Neural cell (in vitro differentiated cells): Measurements from ENCODE around the gene HYLS1. TPM values are rescaled to one million over a fixed set of nuclear protein-coding genes. Genes with fewer than 3 reads are reported as not detected.

ENCODE experiments used
- H2AFZ ChIP-seq: fragments of 200-600, 300-800 bp; sonication (generic), shearing (Covaris generic); 2 replicates; pipeline ENCODE4 v1.6.0; 2014; ENCODE audit warnings: low read depth, mild to moderate bottlenecking, antibody characterized with exemption, low read length, moderate library complexity
- H3F3A ChIP-seq: fragments of 200-600 bp; shearing (Covaris generic); 2 replicates; pipeline ENCODE4 v1.6.1; 2016; ENCODE audit warnings: mild to moderate bottlenecking, moderate library complexity, mixed read lengths, antibody characterized with exemption, low read length; ENCODE audit not compliant: insufficient read depth, poor library complexity, severe bottlenecking
- H3K27ac ChIP-seq: fragments of 200-600, 300-800 bp; sonication (generic), shearing (Covaris generic); 2 replicates; pipeline ENCODE4 v1.5.1; 2014; ENCODE audit warnings: mild to moderate bottlenecking, low read length, moderate library complexity
- H3K27me3 ChIP-seq: fragments of 300-800, 200-600 bp; sonication (generic), shearing (Covaris generic); 2 replicates; pipeline ENCODE4 v1.6.0; 2014; ENCODE audit warnings: mild to moderate bottlenecking, low read depth, low read length, moderate library complexity; ENCODE audit not compliant: insufficient read depth
- H3K36me3 ChIP-seq: fragments of 300-800, 200-600 bp; sonication (generic), shearing (Covaris generic); 2 replicates; pipeline ENCODE4 v1.5.1; 2014; ENCODE audit warnings: mild to moderate bottlenecking, antibody characterized with exemption, low read length, moderate library complexity; ENCODE audit not compliant: insufficient read depth
- H3K4me2 ChIP-seq: fragments of 300-800, 200-600 bp; sonication (generic), shearing (Covaris generic); 2 replicates; pipeline ENCODE4 v1.6.0; 2014; ENCODE audit warnings: mild to moderate bottlenecking, low read length
- H3K4me3 ChIP-seq: fragments of 300-800, 200-600 bp; sonication (generic), shearing (Covaris generic); 2 replicates; pipeline ENCODE4 v1.5.1; 2014; ENCODE audit warnings: mild to moderate bottlenecking, low read length, moderate library complexity
- H3K79me2 ChIP-seq: fragments of 200-600 bp; shearing (Covaris generic); replicated peaks from 2 replicates; pipeline ENCODE4 v1.6.0; 2014; ENCODE audit warnings: mild to moderate bottlenecking, low read length, moderate library complexity; ENCODE audit not compliant: insufficient read depth
- H3K9ac ChIP-seq: fragments of 300-800, 200-600 bp; sonication (generic), shearing (Covaris generic); 2 replicates; pipeline ENCODE4 v1.6.1; 2016; ENCODE audit warnings: mild to moderate bottlenecking, low read length, mixed read lengths
- H3K9me2 ChIP-seq: fragments of 200-600 bp; shearing (Covaris generic); 2 replicates; pipeline ENCODE4 v1.6.1; 2016; ENCODE audit warnings: mild to moderate bottlenecking, low read length, mixed read lengths; ENCODE audit not compliant: insufficient read depth
- H3K9me3 ChIP-seq: fragments of 200-600, 300-800 bp; sonication (generic), shearing (Covaris generic); 2 replicates; pipeline ENCODE4 v1.6.1; 2016; ENCODE audit warnings: mild to moderate bottlenecking, mixed run types, low read length, moderate library complexity, mixed read lengths
- H4K20me1 ChIP-seq: fragments of 200-600 bp; shearing (Covaris generic); 2 replicates; pipeline ENCODE4 v1.6.1; 2016; ENCODE audit warnings: mild to moderate bottlenecking, mixed run types; ENCODE audit not compliant: insufficient read depth
- EP300 ChIP-seq: fragments of 450-650 bp; conservative IDR thresholded peaks from 2 replicates; pipeline ENCODE4 v1.6.1; 2014; ENCODE audit warnings: antibody characterized with exemption, mild to moderate bottlenecking, moderate library complexity; ENCODE audit not compliant: poor library complexity, severe bottlenecking
- EZH2 ChIP-seq: fragments of 200-600, 300-800 bp; shearing (Covaris generic), sonication (generic); IDR thresholded peaks from 2 replicates; pipeline ENCODE4 v1.6.1; 2014; ENCODE audit warnings: antibody characterized with exemption, low read length, borderline replicate concordance, mild to moderate bottlenecking; ENCODE audit not compliant: insufficient read depth, poor library complexity, severe bottlenecking
- MXI1 ChIP-seq: fragments of 450-650 bp; conservative IDR thresholded peaks from 2 replicates; pipeline ENCODE4 v1.6.1; 2014; ENCODE audit warnings: antibody characterized with exemption, mild to moderate bottlenecking; ENCODE audit not compliant: poor library complexity, severe bottlenecking
- POLR2AphosphoS5 ChIP-seq: IDR thresholded peaks from 2 replicates; pipeline ENCODE4 v1.6.1; 2012
- RAD21 ChIP-seq: fragments of 450-650 bp; conservative IDR thresholded peaks from 2 replicates; pipeline ENCODE4 v1.6.1; 2014; ENCODE audit warnings: antibody characterized with exemption, mild to moderate bottlenecking, moderate library complexity
- SMC3 ChIP-seq: fragments of 450-650 bp; conservative IDR thresholded peaks from 2 replicates; pipeline ENCODE4 v1.6.1; 2014; ENCODE audit warnings: antibody characterized with exemption, mild to moderate bottlenecking, moderate library complexity; ENCODE audit not compliant: poor library complexity
- TAF1 ChIP-seq: IDR thresholded peaks from 2 replicates; pipeline ENCODE4 v1.6.1; 2012; ENCODE audit warnings: low read depth
- polyA plus RNA-seq: library from polyadenylated mRNA; depleted of rRNA; stranded (reverse); fragments of >200 nt; gene quantifications from 2 replicates; pipeline ENCODE4 v1.2.3, GENCODE V29; 2014
- TF ChIP-seq, protein P1 (sequence below): IDR thresholded peaks from 2 replicates; pipeline ENCODE4 v1.6.1; 2012; ENCODE audit warnings: borderline replicate concordance
- TF ChIP-seq, protein P2 (sequence below): fragments of 450-650 bp; IDR thresholded peaks from 2 replicates; pipeline ENCODE4 v1.5.1; 2014; ENCODE audit warnings: antibody characterized with exemption, mild to moderate bottlenecking, moderate library complexity; ENCODE audit not compliant: poor library complexity, severe bottlenecking

The HYLS1 gene
- polyA plus RNA-seq, 1 donor from 2014 or later, result 6.0 TPM

DNA sequence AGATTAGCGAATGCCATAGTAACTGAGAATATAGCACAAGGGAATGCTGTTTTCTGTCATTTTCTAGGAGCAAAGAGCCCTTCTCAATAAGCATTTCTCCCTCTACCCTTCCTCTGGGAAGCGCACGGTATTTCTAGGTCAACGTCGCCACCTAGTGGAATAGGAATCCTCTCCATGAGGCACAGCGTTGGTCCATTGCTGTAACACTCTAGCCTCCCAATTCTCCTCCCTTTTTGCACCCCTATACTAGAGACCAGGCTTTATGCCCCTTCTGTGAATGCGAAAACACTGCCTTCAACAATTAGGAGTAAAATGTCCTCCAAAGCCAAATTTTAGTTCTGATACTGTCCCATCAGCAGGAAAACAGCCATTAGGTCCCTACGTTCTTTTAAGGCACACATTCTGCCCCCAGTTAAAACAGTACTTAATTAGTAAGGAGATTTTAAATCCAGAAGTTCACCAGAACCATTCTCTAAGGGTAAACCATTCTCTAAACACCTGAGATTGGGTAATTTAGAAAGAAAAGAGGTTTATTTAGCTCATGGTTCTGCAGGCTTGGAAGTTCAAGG is 12.8 kb upstream of the HYLS1 start:
- TF ChIP-seq, protein P1, sequence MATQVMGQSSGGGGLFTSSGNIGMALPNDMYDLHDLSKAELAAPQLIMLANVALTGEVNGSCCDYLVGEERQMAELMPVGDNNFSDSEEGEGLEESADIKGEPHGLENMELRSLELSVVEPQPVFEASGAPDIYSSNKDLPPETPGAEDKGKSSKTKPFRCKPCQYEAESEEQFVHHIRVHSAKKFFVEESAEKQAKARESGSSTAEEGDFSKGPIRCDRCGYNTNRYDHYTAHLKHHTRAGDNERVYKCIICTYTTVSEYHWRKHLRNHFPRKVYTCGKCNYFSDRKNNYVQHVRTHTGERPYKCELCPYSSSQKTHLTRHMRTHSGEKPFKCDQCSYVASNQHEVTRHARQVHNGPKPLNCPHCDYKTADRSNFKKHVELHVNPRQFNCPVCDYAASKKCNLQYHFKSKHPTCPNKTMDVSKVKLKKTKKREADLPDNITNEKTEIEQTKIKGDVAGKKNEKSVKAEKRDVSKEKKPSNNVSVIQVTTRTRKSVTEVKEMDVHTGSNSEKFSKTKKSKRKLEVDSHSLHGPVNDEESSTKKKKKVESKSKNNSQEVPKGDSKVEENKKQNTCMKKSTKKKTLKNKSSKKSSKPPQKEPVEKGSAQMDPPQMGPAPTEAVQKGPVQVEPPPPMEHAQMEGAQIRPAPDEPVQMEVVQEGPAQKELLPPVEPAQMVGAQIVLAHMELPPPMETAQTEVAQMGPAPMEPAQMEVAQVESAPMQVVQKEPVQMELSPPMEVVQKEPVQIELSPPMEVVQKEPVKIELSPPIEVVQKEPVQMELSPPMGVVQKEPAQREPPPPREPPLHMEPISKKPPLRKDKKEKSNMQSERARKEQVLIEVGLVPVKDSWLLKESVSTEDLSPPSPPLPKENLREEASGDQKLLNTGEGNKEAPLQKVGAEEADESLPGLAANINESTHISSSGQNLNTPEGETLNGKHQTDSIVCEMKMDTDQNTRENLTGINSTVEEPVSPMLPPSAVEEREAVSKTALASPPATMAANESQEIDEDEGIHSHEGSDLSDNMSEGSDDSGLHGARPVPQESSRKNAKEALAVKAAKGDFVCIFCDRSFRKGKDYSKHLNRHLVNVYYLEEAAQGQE, result no peak
- TF ChIP-seq RAD21, result peak; percentile 91
- no peak for TF ChIP-seq POLR2AphosphoS5
- TF ChIP-seq, protein P2, sequence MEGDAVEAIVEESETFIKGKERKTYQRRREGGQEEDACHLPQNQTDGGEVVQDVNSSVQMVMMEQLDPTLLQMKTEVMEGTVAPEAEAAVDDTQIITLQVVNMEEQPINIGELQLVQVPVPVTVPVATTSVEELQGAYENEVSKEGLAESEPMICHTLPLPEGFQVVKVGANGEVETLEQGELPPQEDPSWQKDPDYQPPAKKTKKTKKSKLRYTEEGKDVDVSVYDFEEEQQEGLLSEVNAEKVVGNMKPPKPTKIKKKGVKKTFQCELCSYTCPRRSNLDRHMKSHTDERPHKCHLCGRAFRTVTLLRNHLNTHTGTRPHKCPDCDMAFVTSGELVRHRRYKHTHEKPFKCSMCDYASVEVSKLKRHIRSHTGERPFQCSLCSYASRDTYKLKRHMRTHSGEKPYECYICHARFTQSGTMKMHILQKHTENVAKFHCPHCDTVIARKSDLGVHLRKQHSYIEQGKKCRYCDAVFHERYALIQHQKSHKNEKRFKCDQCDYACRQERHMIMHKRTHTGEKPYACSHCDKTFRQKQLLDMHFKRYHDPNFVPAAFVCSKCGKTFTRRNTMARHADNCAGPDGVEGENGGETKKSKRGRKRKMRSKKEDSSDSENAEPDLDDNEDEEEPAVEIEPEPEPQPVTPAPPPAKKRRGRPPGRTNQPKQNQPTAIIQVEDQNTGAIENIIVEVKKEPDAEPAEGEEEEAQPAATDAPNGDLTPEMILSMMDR, result peak; percentile 94
- TF ChIP-seq EZH2, result no peak
- TF ChIP-seq SMC3, result peak; percentile 89
- Histone ChIP-seq H3K36me3 (no peaks in the 10 kb centered on the region), H3K27me3 (no peaks in the 10 kb centered on the region), H3F3A (no peaks in the 10 kb centered on the region), H3K27ac (no peak overlapping the region), H3K79me2 (no peaks in the 10 kb centered on the region), H3K9ac (no peak overlapping the region), H3K4me3 (no peak overlapping the region), H2AFZ (no peak overlapping the region), H3K4me2 (no peak overlapping the region), H4K20me1 (no peaks in the 10 kb centered on the region), H3K9me2 (no peaks in the 10 kb centered on the region), H3K9me3 (no peaks in the 10 kb centered on the region)

DNA sequence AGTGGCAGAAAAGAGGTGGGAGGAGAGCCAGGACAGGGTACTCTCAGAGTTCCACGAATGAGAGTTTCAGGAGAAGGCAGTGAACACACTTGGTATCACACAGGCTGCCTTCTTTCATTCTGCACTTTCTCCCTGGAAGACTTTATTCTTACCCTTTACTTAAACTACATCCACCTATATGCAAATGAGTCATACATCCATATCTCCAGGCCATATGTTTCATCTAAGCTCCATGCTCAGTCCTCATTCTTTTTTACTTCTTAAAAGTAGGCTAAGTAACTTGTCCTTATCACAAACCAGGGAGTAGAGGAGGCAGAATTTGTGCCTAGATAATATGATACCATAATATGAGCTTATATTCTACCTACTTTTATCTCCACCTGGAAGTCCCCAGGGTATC is 6.2 kb upstream of the HYLS1 start:
- Histone ChIP-seq H3K27me3 (no peaks in the 10 kb centered on the region), H3K79me2 (no peaks in the 10 kb centered on the region), H3F3A (no peaks in the 10 kb centered on the region), H3K9ac (no peak overlapping the region), H3K4me3 (no peak overlapping the region), H3K9me3 (no peaks in the 10 kb centered on the region), H3K4me2 (no peak overlapping the region), H3K27ac (no peak overlapping the region), H2AFZ (no peak overlapping the region), H3K36me3 (no peaks in the 10 kb centered on the region), H4K20me1 (no peaks in the 10 kb centered on the region), H3K9me2 (no peaks in the 10 kb centered on the region)
- TF ChIP-seq RAD21 (no peak), SMC3 (no peak), POLR2AphosphoS5 (no peak), MXI1 (no peak), EZH2 (no peak), EP300 (no peak), TAF1 (no peak)
- TF ChIP-seq, protein P2, result no peak
- TF ChIP-seq, protein P1, result no peak
